ENCODE data around the gene PRSS3.
"Not testable (repeated sequence)": the region's sequence is repeated elsewhere in the genome, so short reads cannot be mapped to it uniquely, and the experiment has no call there.

Gene PRSS3

DNA sequence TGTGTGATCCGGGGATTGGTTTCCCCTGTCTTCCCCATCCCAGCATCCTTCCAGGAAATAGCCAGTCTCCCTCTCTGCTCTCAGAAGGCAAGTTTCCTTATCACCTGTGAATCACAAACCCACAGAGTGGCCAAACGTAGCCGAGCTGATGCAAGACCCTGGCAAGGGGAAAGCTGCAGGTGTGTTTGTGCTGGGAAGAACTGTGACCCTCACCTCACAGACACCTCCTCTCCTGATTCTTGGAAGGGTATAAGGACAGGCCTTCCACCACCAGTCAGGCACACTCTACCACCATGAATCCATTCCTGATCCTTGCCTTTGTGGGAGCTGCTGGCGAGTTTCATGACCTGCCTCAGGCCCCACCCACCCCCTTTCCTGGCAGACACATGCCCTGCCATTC is at the start of gene PRSS3:
TSS of gene PRSS3 (plus strand) at position 281 of the 400 bp plus-strand sequence. CDS start at position 294, 13 bp downstream.
- CTCF ChIA-PET = interaction anchor here (5.3 kb wide), 1 partner anchor 17 kb away, joined by 24 read pairs; no protein-coding TSS in a partner anchor

DNA sequence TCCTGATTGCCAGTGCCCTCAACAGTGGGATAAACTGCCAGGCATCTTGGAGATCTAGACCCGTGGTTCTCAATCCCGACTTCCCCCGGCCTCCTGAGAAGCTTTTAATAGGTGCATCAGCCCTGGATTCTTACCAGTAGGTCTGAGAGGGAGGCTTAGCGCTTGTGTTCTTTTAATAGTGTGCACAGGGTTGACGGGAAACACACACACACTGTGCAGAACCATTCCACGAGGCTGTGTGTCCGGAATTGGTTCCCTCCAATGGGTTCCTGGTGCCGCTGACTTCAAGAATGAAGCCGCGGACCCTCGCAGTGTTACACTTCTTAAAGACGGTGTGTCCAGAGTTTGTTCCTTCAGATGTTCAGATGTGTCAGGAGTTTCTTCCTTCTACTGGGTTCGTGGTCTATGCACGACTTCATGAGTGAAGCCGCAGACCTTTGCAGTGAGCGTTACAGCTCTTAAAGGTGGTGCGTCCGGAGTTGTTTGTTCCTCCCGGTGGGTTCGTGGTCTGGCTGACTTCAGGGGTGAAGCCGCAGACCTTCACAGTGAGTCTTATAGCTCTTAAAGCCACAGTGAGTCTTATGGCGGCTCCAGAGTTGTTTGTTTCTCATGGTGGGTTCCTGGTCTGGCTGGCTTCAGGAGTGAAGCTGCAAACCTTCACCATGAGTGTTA is 46.6 kb upstream of the PRSS3 start:
- POLR2A ChIA-PET = no interaction called here
- no peak for DNase-seq (ENCODE audit: extremely low spot score)
- CTCF ChIA-PET = interaction anchor here (1.0 to 1.5 kb wide), 7 partner anchors 11 to 132 kb away, joined by 3 to 8 read pairs (median 3); no protein-coding TSS in a partner anchor

More for the DNA sequence above, at the start of gene PRSS3:
- no peak for TF ChIP-seq CTCF (IDR thresholded peaks at IDR 0.05; ENCODE audit: control extremely low read depth, extremely low read depth, low read depth, missing control alignments)
- no peak for DNase-seq (ENCODE audit: extremely low spot score)
- POLR2A ChIA-PET = no interaction called here

GRCh38 chr9:33749305-33749654 is 46.1 kb upstream of the PRSS3 start:
- POLR2A ChIA-PET; DNase-seq (ENCODE audit: extremely low spot score): not testable (repeated sequence)
- CTCF ChIA-PET = interaction anchor here (1.0 to 1.5 kb wide), 5 partner anchors 12 to 65 kb away, joined by 3 to 8 read pairs (median 4); no protein-coding TSS in a partner anchor

More for the DNA sequence above, 46.6 kb upstream of the PRSS3 start:
- no peak for TF ChIP-seq CTCF (IDR thresholded peaks at IDR 0.05; ENCODE audit: control extremely low read depth, extremely low read depth, low read depth, missing control alignments)

- POLR2A ChIA-PET = no interaction called here
These were observed 45.0 kb upstream of the PRSS3 start for GRCh38 chr9:33750307-33750838.

DNA sequence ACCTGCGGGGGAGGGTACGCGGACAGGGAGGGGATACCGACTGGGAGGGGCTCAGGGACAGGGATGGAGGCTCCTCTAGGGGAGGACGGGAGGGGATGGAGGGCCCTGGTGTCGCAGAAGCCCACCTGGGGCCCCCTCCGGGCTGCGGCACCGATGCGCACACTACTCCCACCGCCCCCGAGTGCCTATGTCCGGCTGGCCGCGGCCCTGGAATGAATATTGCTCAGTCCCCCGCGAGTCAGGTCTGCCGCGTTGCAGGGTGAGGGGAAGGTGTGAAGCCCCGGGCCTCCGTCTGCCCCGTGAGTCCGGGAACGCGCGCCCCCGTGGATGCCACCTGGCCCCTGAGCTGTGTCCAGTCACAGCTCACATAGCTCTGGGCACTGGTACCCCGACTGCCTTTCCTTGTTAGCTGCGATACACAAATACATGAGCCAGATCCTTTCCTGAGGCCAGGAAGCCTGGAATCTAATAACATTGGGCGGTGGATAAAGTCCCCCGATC is 44.5 kb upstream of the PRSS3 start:
- DNase-seq (ENCODE audit: extremely low spot score) = no peak
- TF ChIP-seq CTCF (IDR thresholded peaks at IDR 0.05; ENCODE audit: control extremely low read depth, extremely low read depth, low read depth, missing control alignments) = no peak
- CTCF ChIA-PET = interaction anchor here (1.1 to 1.8 kb wide), 2 partner anchors 18 to 28 kb away, joined by 3 to 4 read pairs; no protein-coding TSS in a partner anchor
- POLR2A ChIA-PET = no interaction called here

More at GRCh38 chr9:33750307-33750838, 45.0 kb upstream of the PRSS3 start:
- CTCF ChIA-PET = interaction anchor here (1.2 to 1.5 kb wide), 2 partner anchors 28 to 29 kb away, joined by 4 to 8 read pairs; no protein-coding TSS in a partner anchor
- TF ChIP-seq CTCF (IDR thresholded peaks at IDR 0.05; ENCODE audit: control extremely low read depth, extremely low read depth, low read depth, missing control alignments) = no peak
- DNase-seq (ENCODE audit: extremely low spot score) = no peak

DNA sequence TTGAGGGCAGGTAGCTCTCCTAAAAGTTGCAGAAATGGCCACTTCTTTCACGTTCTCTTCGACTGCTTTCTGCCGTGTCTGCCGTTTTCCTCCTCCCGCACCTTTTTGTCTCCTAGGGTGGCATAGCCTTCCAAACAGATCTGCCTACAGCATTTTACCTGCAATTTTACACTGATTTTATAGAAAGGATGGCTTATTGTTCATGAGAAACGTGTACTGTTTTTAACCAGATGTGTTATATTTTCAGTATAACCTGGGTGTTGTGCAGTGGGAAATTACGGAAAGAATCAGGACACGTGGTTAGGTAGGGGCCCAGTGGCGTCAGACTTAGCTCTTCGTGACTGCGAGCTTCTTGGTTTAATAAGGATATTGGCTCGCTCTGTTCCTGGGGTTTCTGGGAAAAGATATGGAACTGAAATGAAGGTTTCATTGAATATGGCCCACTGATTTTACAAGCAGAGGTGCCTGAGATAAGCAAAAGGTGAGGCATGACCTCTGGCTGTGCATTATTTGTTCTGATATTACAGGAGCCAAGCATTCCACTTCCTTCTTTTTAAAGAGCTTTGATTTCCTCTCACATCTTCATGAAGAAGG is 43.7 kb upstream of the PRSS3 start:
- ChIA-PET CTCF (interaction anchor here (1.1 to 1.8 kb wide), 2 partner anchors 18 to 28 kb away, joined by 3 to 4 read pairs; no protein-coding TSS in a partner anchor), POLR2A (no interaction called here)
- TF ChIP-seq CTCF (IDR thresholded peaks at IDR 0.05; ENCODE audit: control extremely low read depth, extremely low read depth, low read depth, missing control alignments) = no peak
- DNase-seq (ENCODE audit: extremely low spot score) = no peak
